ENCODE data around the gene TLX3. TPM values are rescaled to one million over a fixed set of nuclear protein-coding genes. Genes with fewer than 3 reads are reported as not detected.
A peak's percentile ranks its signal among the peaks of the same experiment; 100 is the strongest.

TLX3 gene
- total and polyA plus RNA-seq, 2 of the 8 experiments (the other 6 are each of a cell fraction or from before 2014, with no cell fraction given): not detected

DNA sequence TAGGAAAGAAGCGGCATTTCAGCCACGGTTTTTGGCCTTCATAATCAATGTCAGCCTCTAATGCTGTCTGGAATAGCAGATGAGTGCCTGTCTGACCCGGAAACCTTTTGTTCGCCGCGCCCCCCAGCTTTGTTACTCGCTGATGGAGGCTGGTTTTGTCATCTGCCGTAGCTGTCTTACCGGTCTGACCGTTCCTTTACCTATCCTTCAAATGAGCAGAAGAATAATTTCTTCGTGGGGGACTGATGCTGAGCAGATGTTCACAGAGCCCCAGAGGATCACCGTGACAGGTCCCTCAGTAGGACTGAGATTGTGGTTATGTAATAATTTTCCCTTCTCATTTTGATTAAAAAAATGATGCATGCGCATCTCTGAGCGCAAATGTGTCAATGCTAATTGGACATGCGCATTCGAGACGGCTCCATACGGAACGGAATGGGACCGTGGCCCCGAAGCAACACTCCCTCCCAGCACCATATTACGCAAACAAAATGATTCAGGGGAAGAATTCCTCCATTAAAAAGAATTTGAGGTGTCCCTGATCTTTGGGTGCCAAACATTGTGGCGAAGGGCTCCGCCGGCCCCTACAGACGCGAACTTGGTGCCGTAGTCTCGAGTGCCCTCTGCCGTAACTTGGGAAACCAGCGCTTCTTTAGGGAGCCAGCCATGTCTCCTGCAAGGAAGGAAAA, 27.6 kb downstream of the TLX3 start (continued):
- TF ChIP-seq, protein P1, sequence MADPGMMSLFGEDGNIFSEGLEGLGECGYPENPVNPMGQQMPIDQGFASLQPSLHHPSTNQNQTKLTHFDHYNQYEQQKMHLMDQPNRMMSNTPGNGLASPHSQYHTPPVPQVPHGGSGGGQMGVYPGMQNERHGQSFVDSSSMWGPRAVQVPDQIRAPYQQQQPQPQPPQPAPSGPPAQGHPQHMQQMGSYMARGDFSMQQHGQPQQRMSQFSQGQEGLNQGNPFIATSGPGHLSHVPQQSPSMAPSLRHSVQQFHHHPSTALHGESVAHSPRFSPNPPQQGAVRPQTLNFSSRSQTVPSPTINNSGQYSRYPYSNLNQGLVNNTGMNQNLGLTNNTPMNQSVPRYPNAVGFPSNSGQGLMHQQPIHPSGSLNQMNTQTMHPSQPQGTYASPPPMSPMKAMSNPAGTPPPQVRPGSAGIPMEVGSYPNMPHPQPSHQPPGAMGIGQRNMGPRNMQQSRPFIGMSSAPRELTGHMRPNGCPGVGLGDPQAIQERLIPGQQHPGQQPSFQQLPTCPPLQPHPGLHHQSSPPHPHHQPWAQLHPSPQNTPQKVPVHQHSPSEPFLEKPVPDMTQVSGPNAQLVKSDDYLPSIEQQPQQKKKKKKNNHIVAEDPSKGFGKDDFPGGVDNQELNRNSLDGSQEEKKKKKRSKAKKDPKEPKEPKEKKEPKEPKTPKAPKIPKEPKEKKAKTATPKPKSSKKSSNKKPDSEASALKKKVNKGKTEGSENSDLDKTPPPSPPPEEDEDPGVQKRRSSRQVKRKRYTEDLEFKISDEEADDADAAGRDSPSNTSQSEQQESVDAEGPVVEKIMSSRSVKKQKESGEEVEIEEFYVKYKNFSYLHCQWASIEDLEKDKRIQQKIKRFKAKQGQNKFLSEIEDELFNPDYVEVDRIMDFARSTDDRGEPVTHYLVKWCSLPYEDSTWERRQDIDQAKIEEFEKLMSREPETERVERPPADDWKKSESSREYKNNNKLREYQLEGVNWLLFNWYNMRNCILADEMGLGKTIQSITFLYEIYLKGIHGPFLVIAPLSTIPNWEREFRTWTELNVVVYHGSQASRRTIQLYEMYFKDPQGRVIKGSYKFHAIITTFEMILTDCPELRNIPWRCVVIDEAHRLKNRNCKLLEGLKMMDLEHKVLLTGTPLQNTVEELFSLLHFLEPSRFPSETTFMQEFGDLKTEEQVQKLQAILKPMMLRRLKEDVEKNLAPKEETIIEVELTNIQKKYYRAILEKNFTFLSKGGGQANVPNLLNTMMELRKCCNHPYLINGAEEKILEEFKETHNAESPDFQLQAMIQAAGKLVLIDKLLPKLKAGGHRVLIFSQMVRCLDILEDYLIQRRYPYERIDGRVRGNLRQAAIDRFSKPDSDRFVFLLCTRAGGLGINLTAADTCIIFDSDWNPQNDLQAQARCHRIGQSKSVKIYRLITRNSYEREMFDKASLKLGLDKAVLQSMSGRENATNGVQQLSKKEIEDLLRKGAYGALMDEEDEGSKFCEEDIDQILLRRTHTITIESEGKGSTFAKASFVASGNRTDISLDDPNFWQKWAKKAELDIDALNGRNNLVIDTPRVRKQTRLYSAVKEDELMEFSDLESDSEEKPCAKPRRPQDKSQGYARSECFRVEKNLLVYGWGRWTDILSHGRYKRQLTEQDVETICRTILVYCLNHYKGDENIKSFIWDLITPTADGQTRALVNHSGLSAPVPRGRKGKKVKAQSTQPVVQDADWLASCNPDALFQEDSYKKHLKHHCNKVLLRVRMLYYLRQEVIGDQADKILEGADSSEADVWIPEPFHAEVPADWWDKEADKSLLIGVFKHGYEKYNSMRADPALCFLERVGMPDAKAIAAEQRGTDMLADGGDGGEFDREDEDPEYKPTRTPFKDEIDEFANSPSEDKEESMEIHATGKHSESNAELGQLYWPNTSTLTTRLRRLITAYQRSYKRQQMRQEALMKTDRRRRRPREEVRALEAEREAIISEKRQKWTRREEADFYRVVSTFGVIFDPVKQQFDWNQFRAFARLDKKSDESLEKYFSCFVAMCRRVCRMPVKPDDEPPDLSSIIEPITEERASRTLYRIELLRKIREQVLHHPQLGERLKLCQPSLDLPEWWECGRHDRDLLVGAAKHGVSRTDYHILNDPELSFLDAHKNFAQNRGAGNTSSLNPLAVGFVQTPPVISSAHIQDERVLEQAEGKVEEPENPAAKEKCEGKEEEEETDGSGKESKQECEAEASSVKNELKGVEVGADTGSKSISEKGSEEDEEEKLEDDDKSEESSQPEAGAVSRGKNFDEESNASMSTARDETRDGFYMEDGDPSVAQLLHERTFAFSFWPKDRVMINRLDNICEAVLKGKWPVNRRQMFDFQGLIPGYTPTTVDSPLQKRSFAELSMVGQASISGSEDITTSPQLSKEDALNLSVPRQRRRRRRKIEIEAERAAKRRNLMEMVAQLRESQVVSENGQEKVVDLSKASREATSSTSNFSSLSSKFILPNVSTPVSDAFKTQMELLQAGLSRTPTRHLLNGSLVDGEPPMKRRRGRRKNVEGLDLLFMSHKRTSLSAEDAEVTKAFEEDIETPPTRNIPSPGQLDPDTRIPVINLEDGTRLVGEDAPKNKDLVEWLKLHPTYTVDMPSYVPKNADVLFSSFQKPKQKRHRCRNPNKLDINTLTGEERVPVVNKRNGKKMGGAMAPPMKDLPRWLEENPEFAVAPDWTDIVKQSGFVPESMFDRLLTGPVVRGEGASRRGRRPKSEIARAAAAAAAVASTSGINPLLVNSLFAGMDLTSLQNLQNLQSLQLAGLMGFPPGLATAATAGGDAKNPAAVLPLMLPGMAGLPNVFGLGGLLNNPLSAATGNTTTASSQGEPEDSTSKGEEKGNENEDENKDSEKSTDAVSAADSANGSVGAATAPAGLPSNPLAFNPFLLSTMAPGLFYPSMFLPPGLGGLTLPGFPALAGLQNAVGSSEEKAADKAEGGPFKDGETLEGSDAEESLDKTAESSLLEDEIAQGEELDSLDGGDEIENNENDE (IDR thresholded peaks at IDR 0.05; ENCODE audit: insufficient replicate concordance, low read length): no peak
- TF ChIP-seq SUZ12 (IDR thresholded peaks at IDR 0.05; ENCODE audit: low read length) (peak; percentile 48; the same call in 1 of the 2 replicates), POLR2AphosphoS5 (IDR thresholded peaks at IDR 0.05; ENCODE audit: low read depth, low read length) (no peak), RAD21 (IDR thresholded peaks at IDR 0.05 in 1 of 2, conservative IDR thresholded peaks at IDR 0.05 in 1 of 2; ENCODE audit: low read depth in 2 of 2, low read length in 2 of 2) (peak; percentile 78 to 86)
- TF ChIP-seq, protein P2, sequence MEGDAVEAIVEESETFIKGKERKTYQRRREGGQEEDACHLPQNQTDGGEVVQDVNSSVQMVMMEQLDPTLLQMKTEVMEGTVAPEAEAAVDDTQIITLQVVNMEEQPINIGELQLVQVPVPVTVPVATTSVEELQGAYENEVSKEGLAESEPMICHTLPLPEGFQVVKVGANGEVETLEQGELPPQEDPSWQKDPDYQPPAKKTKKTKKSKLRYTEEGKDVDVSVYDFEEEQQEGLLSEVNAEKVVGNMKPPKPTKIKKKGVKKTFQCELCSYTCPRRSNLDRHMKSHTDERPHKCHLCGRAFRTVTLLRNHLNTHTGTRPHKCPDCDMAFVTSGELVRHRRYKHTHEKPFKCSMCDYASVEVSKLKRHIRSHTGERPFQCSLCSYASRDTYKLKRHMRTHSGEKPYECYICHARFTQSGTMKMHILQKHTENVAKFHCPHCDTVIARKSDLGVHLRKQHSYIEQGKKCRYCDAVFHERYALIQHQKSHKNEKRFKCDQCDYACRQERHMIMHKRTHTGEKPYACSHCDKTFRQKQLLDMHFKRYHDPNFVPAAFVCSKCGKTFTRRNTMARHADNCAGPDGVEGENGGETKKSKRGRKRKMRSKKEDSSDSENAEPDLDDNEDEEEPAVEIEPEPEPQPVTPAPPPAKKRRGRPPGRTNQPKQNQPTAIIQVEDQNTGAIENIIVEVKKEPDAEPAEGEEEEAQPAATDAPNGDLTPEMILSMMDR (IDR thresholded peaks at IDR 0.05; ENCODE audit: control extremely low read depth in 1 of 3, insufficient read depth in 1 of 3, low read depth in 1 of 3, low read length in 3 of 3): peak; percentile 56 to 77 (median 65)

Data from H1 (cell line).